Lower leg skin (tissue), 3 donors: Measurements from ENCODE around the gene UBE2E2.

Source experiments
- POLR2A ChIP-seq, 2 donors: fragments of 450-650 bp; IDR thresholded peaks; one replicate each; pipeline ENCODE4 v1.6.1; 2016 to 2017; ENCODE audit warnings: antibody characterized with exemption in 2 of 2, mild to moderate bottlenecking in 1 of 2, moderate library complexity in 1 of 2
- TF ChIP-seq, protein P1 (sequence below), 3 donors: fragments of 450-650 bp; IDR thresholded peaks; one replicate each; pipeline ENCODE4 v1.5.1; 2016; ENCODE audit warnings: antibody characterized with exemption in 3 of 3, mild to moderate bottlenecking in 3 of 3, moderate library complexity in 2 of 3

DNA sequence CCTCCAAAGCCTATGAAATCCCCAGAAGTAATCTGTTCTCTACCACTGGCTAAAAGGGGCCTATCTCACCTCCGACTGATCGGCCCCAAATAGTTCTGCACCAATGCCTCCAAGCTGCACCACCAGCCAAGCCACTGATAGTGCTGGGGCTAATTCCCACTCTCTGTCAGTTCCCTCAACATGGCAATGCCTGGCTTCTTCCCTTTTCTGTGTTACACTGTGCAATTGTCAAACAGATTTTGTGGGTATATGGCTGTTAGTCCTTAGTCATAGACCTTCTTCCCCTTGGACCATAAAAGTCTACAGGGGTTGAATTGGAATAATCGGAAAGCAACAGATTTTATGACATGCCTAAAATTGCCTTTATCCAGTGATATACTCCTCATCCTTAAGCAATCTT lies 9.3 kb upstream of the UBE2E2 start:
- TF ChIP-seq, protein P1, sequence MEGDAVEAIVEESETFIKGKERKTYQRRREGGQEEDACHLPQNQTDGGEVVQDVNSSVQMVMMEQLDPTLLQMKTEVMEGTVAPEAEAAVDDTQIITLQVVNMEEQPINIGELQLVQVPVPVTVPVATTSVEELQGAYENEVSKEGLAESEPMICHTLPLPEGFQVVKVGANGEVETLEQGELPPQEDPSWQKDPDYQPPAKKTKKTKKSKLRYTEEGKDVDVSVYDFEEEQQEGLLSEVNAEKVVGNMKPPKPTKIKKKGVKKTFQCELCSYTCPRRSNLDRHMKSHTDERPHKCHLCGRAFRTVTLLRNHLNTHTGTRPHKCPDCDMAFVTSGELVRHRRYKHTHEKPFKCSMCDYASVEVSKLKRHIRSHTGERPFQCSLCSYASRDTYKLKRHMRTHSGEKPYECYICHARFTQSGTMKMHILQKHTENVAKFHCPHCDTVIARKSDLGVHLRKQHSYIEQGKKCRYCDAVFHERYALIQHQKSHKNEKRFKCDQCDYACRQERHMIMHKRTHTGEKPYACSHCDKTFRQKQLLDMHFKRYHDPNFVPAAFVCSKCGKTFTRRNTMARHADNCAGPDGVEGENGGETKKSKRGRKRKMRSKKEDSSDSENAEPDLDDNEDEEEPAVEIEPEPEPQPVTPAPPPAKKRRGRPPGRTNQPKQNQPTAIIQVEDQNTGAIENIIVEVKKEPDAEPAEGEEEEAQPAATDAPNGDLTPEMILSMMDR (IDR thresholded peaks at IDR 0.05), result no peak
- TF ChIP-seq POLR2A (IDR thresholded peaks at IDR 0.05), result no peak
